GM12878 (cell line): ENCODE measurements around the gene PKM. TPM values are rescaled to one million over a fixed set of nuclear protein-coding genes. Genes with fewer than 3 reads are reported as not detected.
A peak's percentile ranks its signal among the peaks of the same experiment; 100 is the strongest.

Experiments used
- CBFB ChIP-seq: IDR thresholded peaks from 2 replicates; pipeline ENCODE4 v1.6.1; 2016; ENCODE audit warnings: antibody characterized with exemption, low read depth
- CREM ChIP-seq: IDR thresholded peaks from 2 replicates; pipeline ENCODE4 v1.6.1; 2014; ENCODE audit warnings: antibody characterized with exemption, low read depth
- EP300 ChIP-seq, 2 experiments: fragments of 150-350 bp in 1 of 2; IDR thresholded peaks; 2 replicates each; pipeline ENCODE4 v1.6.1; 2011 to 2012; ENCODE audit warnings: low read depth in 2 of 2, low read length in 2 of 2, borderline replicate concordance in 1 of 2, improper control_type of control experiment in 1 of 2, inconsistent platforms in 1 of 2; ENCODE audit not compliant: control insufficient read depth in 1 of 2
- HCFC1 ChIP-seq: fragments of 150-350 bp; IDR thresholded peaks from 2 replicates; pipeline ENCODE4 v1.6.1; 2014; ENCODE audit warnings: low read length
- IKZF1 ChIP-seq: fragments of 450-650 bp; conservative IDR thresholded peaks from 2 replicates; pipeline ENCODE4 v1.6.1; 2017; ENCODE audit warnings: antibody characterized with exemption, mild to moderate bottlenecking
- MTA3 ChIP-seq: IDR thresholded peaks from 2 replicates; pipeline ENCODE4 v1.6.1; 2012; ENCODE audit warnings: low read length, inconsistent platforms, borderline replicate concordance
- MXI1 ChIP-seq: fragments of 150-350 bp; IDR thresholded peaks from 2 replicates; pipeline ENCODE4 v1.6.1; 2011; ENCODE audit warnings: low read depth, mild to moderate bottlenecking, inconsistent platforms, low read length, improper control_type of control experiment
- NR2F1 ChIP-seq: fragments of 450-650 bp; conservative IDR thresholded peaks from 2 replicates; pipeline ENCODE4 v1.6.1; 2017; ENCODE audit warnings: mild to moderate bottlenecking
- NRF1 ChIP-seq: conservative IDR thresholded peaks from 2 replicates; pipeline ENCODE4 v1.6.1; 2011; ENCODE audit warnings: mild to moderate bottlenecking, low read depth, low read length, improper control_type of control experiment
- SIX5 ChIP-seq: IDR thresholded peaks from 2 replicates; pipeline ENCODE4 v1.6.1; 2011; ENCODE audit warnings: mild to moderate bottlenecking, low read depth, low read length, moderate library complexity; ENCODE audit not compliant: severe bottlenecking
- STAT3 ChIP-seq: IDR thresholded peaks from 2 replicates; pipeline ENCODE4 v1.6.1; 2011; ENCODE audit warnings: low read depth, low read length, improper control_type of control experiment
- TARDBP ChIP-seq: IDR thresholded peaks from 2 replicates; pipeline ENCODE4 v1.6.1; 2016; ENCODE audit warnings: borderline replicate concordance
- ZNF207 ChIP-seq: fragments of 450-650 bp; IDR thresholded peaks from 2 replicates; pipeline ENCODE4 v1.6.1; 2014; ENCODE audit warnings: antibody characterized with exemption, mild to moderate bottlenecking, borderline replicate concordance
- ZNF24 ChIP-seq: fragments of 450-650 bp; IDR thresholded peaks from 2 replicates; pipeline ENCODE4 v1.6.1; 2017; ENCODE audit warnings: antibody characterized with exemption, mild to moderate bottlenecking
- polyA plus RNA-seq, 11 experiments: library from polyadenylated mRNA; depleted of rRNA in 4 of 11; unstranded in 6 of 11; stranded (reverse) in 5 of 11; fragments of >200 nt; fragmentation: Nextera tagmentation in 4 of 11; fragmentation: Illumina TruSeq in 1 of 11; extraction: Ambion mirVana in 4 of 11; extraction: Trizol in 1 of 11; gene quantifications; 1 replicate in 1 of 11; 2 replicates in 10 of 11; pipeline versions ENCODE4 v1.2.1 to v1.2.3, GENCODE V29; 2011 to 2016; ENCODE audit warnings: inconsistent platforms in 2 of 11, missing spikeins in 2 of 11, low read depth in 1 of 11
- total RNA-seq, 4 experiments: library from RNA; depleted of rRNA in 3 of 4; stranded (reverse); fragments of >200 nt in 3 of 4; fragmentation: Illumina TruSeq in 1 of 4; extraction: Trizol in 1 of 4; gene quantifications; 2 replicates each; pipeline versions ENCODE4 v1.2.1 to v1.2.3, GENCODE V29; 2013 to 2021
- TF ChIP-seq, protein P1 (sequence below): fragments of 150-350 bp; IDR thresholded peaks from 2 replicates; pipeline ENCODE4 v1.6.1; 2016; ENCODE audit warnings: low read depth, low read length
- TF ChIP-seq, protein P2 (sequence below): fragments of 450-650 bp; IDR thresholded peaks from 2 replicates; pipeline ENCODE4 v1.6.1; 2016; ENCODE audit warnings: mild to moderate bottlenecking
- TF ChIP-seq, protein P3 (sequence below): fragments of 450-650 bp; formaldehyde crosslinking; IDR thresholded peaks from 2 replicates; pipeline ENCODE4 v1.5.0; 2022; ENCODE audit warnings: mild to moderate bottlenecking, missing genetic modification characterization
- TF ChIP-seq, protein P4 (sequence below): IDR thresholded peaks from 2 replicates; pipeline ENCODE4 v1.6.1; 2011; ENCODE audit warnings: low read depth, low read length, improper control_type of control experiment, borderline replicate concordance
- TF ChIP-seq, protein P5 (sequence below): IDR thresholded peaks from 2 replicates; pipeline ENCODE4 v1.6.1; 2011; ENCODE audit warnings: mild to moderate bottlenecking, low read depth, low read length, moderate library complexity; ENCODE audit not compliant: insufficient replicate concordance

PKM gene
- total and polyA plus RNA-seq, 10 of the 15 experiments (the other 5 are each of a cell fraction or from before 2014, with no cell fraction given): 491 to 2,011 (median 1,433) TPM

DNA sequence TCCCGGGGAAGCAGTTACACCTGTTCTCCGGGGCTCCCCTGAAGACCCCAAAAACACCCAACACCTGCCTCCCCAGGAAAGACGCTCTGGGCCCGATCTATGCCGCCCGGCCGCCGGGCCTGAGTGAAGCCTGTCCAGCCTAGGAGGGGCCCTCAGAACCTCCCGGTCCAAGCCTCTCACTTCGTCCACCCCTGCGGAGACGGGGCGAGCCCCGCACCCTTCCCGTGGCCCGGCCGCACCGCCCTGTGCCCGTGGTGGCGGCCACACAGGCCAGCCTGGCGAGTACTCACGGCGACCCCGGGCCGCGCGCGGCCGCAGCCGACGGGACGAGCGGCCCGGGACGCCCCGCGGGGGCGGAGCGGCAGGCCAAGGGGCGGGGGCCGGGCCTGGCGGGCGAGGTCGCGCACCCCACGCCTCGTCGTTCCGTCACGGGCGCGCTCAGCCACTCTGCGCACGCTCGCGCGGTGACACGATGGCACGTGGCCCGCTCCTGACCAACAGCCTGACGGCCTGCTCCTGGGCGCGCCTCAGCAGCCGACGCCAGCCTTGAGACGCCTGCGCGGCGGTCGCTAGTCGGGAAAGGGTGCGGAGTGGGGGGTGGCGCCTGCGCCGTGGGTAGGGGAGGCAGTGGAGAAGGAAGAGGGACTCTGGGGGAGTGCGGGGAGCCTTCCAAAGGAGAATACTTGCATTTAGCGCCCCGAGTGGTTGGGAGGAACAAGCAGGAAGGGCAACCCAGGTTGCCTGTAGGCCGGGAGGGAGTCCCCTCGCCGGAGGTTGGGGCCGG lies 41.4 kb upstream of the PKM start, which contains the start of gene PARP6 (continued):
- peak; percentile 97 for TF ChIP-seq IKZF1
- TF ChIP-seq TARDBP: 0 out of 2 replicates have a peak, but pooled peaks have one; percentile 20
- TF ChIP-seq HCFC1: 0 out of 2 replicates have a peak, but pooled peaks have one; percentile 53
- TF ChIP-seq ZNF24: no peak
- TF ChIP-seq, protein P1, sequence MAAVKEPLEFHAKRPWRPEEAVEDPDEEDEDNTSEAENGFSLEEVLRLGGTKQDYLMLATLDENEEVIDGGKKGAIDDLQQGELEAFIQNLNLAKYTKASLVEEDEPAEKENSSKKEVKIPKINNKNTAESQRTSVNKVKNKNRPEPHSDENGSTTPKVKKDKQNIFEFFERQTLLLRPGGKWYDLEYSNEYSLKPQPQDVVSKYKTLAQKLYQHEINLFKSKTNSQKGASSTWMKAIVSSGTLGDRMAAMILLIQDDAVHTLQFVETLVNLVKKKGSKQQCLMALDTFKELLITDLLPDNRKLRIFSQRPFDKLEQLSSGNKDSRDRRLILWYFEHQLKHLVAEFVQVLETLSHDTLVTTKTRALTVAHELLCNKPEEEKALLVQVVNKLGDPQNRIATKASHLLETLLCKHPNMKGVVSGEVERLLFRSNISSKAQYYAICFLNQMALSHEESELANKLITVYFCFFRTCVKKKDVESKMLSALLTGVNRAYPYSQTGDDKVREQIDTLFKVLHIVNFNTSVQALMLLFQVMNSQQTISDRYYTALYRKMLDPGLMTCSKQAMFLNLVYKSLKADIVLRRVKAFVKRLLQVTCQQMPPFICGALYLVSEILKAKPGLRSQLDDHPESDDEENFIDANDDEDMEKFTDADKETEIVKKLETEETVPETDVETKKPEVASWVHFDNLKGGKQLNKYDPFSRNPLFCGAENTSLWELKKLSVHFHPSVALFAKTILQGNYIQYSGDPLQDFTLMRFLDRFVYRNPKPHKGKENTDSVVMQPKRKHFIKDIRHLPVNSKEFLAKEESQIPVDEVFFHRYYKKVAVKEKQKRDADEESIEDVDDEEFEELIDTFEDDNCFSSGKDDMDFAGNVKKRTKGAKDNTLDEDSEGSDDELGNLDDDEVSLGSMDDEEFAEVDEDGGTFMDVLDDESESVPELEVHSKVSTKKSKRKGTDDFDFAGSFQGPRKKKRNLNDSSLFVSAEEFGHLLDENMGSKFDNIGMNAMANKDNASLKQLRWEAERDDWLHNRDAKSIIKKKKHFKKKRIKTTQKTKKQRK: no peak
- peak; percentile 93 for TF ChIP-seq NR2F1
- TF ChIP-seq, protein P2, sequence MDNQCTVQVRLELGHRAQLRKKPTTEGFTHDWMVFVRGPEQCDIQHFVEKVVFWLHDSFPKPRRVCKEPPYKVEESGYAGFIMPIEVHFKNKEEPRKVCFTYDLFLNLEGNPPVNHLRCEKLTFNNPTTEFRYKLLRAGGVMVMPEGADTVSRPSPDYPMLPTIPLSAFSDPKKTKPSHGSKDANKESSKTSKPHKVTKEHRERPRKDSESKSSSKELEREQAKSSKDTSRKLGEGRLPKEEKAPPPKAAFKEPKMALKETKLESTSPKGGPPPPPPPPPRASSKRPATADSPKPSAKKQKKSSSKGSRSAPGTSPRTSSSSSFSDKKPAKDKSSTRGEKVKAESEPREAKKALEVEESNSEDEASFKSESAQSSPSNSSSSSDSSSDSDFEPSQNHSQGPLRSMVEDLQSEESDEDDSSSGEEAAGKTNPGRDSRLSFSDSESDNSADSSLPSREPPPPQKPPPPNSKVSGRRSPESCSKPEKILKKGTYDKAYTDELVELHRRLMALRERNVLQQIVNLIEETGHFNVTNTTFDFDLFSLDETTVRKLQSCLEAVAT: no peak
- peak; percentile 67 for TF ChIP-seq CREM
- TF ChIP-seq NRF1: peak; percentile 90
- TF ChIP-seq EP300 (IDR thresholded peaks at IDR 0.05; ENCODE audit: borderline replicate concordance in 1 of 2, control insufficient read depth in 1 of 2, low read depth in 2 of 2, low read length in 2 of 2): no peak
- no peak for TF ChIP-seq MXI1
- TF ChIP-seq STAT3: no peak
- no peak for TF ChIP-seq MTA3
- no peak; the same call in 1 of the 2 replicates for TF ChIP-seq CBFB
- TF ChIP-seq, protein P3, sequence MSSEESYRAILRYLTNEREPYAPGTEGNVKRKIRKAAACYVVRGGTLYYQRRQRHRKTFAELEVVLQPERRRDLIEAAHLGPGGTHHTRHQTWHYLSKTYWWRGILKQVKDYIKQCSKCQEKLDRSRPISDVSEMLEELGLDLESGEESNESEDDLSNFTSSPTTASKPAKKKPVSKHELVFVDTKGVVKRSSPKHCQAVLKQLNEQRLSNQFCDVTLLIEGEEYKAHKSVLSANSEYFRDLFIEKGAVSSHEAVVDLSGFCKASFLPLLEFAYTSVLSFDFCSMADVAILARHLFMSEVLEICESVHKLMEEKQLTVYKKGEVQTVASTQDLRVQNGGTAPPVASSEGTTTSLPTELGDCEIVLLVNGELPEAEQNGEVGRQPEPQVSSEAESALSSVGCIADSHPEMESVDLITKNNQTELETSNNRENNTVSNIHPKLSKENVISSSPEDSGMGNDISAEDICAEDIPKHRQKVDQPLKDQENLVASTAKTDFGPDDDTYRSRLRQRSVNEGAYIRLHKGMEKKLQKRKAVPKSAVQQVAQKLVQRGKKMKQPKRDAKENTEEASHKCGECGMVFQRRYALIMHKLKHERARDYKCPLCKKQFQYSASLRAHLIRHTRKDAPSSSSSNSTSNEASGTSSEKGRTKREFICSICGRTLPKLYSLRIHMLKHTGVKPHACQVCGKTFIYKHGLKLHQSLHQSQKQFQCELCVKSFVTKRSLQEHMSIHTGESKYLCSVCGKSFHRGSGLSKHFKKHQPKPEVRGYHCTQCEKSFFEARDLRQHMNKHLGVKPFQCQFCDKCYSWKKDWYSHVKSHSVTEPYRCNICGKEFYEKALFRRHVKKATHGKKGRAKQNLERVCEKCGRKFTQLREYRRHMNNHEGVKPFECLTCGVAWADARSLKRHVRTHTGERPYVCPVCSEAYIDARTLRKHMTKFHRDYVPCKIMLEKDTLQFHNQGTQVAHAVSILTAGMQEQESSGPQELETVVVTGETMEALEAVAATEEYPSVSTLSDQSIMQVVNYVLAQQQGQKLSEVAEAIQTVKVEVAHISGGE (CRISPR knock-in tag): no peak
- no peak for TF ChIP-seq ZNF207
- TF ChIP-seq, protein P4, sequence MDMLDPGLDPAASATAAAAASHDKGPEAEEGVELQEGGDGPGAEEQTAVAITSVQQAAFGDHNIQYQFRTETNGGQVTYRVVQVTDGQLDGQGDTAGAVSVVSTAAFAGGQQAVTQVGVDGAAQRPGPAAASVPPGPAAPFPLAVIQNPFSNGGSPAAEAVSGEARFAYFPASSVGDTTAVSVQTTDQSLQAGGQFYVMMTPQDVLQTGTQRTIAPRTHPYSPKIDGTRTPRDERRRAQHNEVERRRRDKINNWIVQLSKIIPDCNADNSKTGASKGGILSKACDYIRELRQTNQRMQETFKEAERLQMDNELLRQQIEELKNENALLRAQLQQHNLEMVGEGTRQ: peak; percentile 89
- TF ChIP-seq, protein P5, sequence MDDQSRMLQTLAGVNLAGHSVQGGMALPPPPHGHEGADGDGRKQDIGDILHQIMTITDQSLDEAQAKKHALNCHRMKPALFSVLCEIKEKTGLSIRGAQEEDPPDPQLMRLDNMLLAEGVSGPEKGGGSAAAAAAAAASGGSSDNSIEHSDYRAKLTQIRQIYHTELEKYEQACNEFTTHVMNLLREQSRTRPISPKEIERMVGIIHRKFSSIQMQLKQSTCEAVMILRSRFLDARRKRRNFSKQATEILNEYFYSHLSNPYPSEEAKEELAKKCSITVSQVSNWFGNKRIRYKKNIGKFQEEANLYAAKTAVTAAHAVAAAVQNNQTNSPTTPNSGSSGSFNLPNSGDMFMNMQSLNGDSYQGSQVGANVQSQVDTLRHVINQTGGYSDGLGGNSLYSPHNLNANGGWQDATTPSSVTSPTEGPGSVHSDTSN: no peak
- TF ChIP-seq SIX5: no peak
